ENCODE measurements around the gene PEX7.

GRCh38 chr6:136795996-136796395 lies 26.4 kb upstream of the PEX7 start:
- TF ChIP-seq CTCF (IDR thresholded peaks at IDR 0.05) (no peak), POLR2A (IDR thresholded peaks at IDR 0.05) (no peak)
